NCI-H345 treated with DMSO at 0.1 percent for 48 hours (cell line): ENCODE data around the gene CLCN2.

Source experiments
- DNase-seq: peaks from one replicate; lab custom pipeline; 2025; ENCODE audit not compliant: unreplicated experiment; lab: John Stamatoyannopoulos, UW

Gene CLCN2

GRCh38 chr3:184361932-184362667 is 695 bp upstream of the CLCN2 start:
- DNase-seq: peak; percentile 68

- DNase-seq: no peak
Observed at GRCh38 chr3:184360929-184361531, 375 bp downstream of the CLCN2 start.

GRCh38 chr3:184360070-184360928 is 1.1 kb downstream of the CLCN2 start:
- DNase-seq: no peak

- no peak for DNase-seq
Observed at GRCh38 chr3:184359610-184360009, 1.8 kb downstream of the CLCN2 start.

- DNase-seq: no peak
Observed at GRCh38 chr3:184358921-184359350, 2.5 kb downstream of the CLCN2 start.

GRCh38 chr3:184358124-184358767 is 3.2 kb downstream of the CLCN2 start:
- DNase-seq: no peak

- DNase-seq: no peak
Observed at GRCh38 chr3:184357248-184358123, 3.9 kb downstream of the CLCN2 start.

GRCh38 chr3:184355261-184356040 is 6.0 kb downstream of the CLCN2 start:
- DNase-seq: no peak

GRCh38 chr3:184354754-184355153 is 6.7 kb downstream of the CLCN2 start:
- DNase-seq: no peak

GRCh38 chr3:184354121-184354728 is 7.2 kb downstream of the CLCN2 start:
- DNase-seq: no peak

- no peak for DNase-seq
Observed at GRCh38 chr3:184353546-184353941, 7.9 kb downstream of the CLCN2 start.

GRCh38 chr3:184352897-184353545 is 8.4 kb downstream of the CLCN2 start:
- DNase-seq: no peak

GRCh38 chr3:184352149-184352785 is 9.1 kb downstream of the CLCN2 start:
- no peak for DNase-seq

GRCh38 chr3:184351511-184352148 is 9.8 kb downstream of the CLCN2 start:
- DNase-seq: no peak

GRCh38 chr3:184350618-184351017 is 10.8 kb downstream of the CLCN2 start:
- DNase-seq: no peak

- DNase-seq: no peak
Observed at GRCh38 chr3:184349563-184350470, 11.6 kb downstream of the CLCN2 start.

GRCh38 chr3:184348057-184348382 is 13.4 kb downstream of the CLCN2 start:
- no peak for DNase-seq
